SU-DHL-6 (cell line): ENCODE measurements around the gene FOXO6.

Experiments used
- EZH2phosphoT487 ChIP-seq: fragments of 200-600 bp; sonication (generic), shearing (Covaris generic); conservative IDR thresholded peaks from 2 replicates; pipeline ENCODE4 v1.6.1; 2018; ENCODE audit warnings: mild to moderate bottlenecking, antibody characterized with exemption, low read length, moderate library complexity, mixed read lengths
- TF ChIP-seq, protein P1 (sequence below): fragments of 200-600 bp; sonication (generic); IDR thresholded peaks from one replicate; pipeline ENCODE4 v1.5.1; 2017; ENCODE audit warnings: antibody characterized with exemption, mild to moderate bottlenecking, low read length, moderate library complexity; ENCODE audit not compliant: insufficient read depth, poor library complexity, severe bottlenecking

GRCh38 chr1:41364442-41365319 lies 3.4 kb downstream of the FOXO6 start:
- TF ChIP-seq, protein P1, sequence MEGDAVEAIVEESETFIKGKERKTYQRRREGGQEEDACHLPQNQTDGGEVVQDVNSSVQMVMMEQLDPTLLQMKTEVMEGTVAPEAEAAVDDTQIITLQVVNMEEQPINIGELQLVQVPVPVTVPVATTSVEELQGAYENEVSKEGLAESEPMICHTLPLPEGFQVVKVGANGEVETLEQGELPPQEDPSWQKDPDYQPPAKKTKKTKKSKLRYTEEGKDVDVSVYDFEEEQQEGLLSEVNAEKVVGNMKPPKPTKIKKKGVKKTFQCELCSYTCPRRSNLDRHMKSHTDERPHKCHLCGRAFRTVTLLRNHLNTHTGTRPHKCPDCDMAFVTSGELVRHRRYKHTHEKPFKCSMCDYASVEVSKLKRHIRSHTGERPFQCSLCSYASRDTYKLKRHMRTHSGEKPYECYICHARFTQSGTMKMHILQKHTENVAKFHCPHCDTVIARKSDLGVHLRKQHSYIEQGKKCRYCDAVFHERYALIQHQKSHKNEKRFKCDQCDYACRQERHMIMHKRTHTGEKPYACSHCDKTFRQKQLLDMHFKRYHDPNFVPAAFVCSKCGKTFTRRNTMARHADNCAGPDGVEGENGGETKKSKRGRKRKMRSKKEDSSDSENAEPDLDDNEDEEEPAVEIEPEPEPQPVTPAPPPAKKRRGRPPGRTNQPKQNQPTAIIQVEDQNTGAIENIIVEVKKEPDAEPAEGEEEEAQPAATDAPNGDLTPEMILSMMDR = no peak
- TF ChIP-seq EZH2phosphoT487 = no peak
